B cell (primary cell): ENCODE measurements around the gene BCL10.

Experiments used
- CTCF ChIP-seq: fragments of 200-600 bp; IDR thresholded peaks from one replicate; pipeline ENCODE4 v1.8.0; 2022; ENCODE audit warnings: antibody characterized with exemption, mild to moderate bottlenecking
- EZH2 ChIP-seq: IDR thresholded peaks from 2 replicates; pipeline ENCODE4 v1.6.1; 2012; ENCODE audit warnings: borderline replicate concordance, low read depth, mild to moderate bottlenecking, moderate library complexity, low read length; ENCODE audit not compliant: insufficient read depth, poor library complexity, severe bottlenecking

- TF ChIP-seq CTCF: no peak
- no peak for TF ChIP-seq EZH2
Measured at GRCh38 chr1:85303440-85304162, 27.2 kb upstream of the BCL10 start.
